HG03064 (cell line): Measurements from ENCODE around the gene PTPRN2.
"Not testable (repeated sequence)": the region's sequence is repeated elsewhere in the genome, so short reads cannot be mapped to it uniquely, and the experiment has no call there.

Source experiments
- ATAC-seq: cut with Tn5 transposase; IDR thresholded peaks from one replicate; pipeline ENCODE4 v1.9.1; 2021; ENCODE audit warnings: low read depth; ENCODE audit not compliant: unreplicated experiment

The PTPRN2 gene

GRCh38 chr7:158361326-158361946 is 226.2 kb downstream of the PTPRN2 start:
- ATAC-seq = no peak

DNA sequence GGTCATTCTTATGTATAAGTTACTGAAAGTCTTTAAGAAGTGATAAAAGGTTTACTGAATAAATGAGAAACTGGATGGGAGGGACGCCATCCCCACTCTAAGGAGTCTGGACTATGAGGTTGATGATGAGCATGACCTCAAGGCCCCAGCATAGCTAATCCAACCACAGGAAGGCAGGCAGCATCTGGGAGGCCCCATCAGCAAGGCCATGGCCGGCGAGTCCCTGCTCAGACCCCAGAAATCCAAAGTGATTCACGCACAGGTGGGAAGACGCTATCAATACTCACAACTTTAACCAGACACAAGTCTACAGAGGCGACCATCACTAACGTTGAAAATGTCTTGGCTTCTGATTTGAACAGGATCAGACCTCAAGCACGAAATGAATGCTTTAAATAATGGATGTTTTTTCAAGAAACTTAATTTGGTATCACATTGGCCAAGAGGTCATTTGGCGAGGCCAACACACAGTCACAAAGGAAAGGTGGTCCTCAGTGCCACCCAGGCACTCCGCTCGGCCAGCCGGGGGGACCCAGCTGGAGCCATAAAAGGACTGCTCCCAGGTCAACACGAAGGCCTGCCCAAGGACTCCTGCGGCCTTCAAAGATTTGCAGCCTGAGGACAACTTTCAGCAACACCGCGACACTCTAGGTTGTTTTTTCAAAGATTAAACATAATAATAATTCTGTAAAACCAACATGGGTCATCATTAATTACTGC is 228.5 kb downstream of the PTPRN2 start:
- no peak for ATAC-seq

DNA sequence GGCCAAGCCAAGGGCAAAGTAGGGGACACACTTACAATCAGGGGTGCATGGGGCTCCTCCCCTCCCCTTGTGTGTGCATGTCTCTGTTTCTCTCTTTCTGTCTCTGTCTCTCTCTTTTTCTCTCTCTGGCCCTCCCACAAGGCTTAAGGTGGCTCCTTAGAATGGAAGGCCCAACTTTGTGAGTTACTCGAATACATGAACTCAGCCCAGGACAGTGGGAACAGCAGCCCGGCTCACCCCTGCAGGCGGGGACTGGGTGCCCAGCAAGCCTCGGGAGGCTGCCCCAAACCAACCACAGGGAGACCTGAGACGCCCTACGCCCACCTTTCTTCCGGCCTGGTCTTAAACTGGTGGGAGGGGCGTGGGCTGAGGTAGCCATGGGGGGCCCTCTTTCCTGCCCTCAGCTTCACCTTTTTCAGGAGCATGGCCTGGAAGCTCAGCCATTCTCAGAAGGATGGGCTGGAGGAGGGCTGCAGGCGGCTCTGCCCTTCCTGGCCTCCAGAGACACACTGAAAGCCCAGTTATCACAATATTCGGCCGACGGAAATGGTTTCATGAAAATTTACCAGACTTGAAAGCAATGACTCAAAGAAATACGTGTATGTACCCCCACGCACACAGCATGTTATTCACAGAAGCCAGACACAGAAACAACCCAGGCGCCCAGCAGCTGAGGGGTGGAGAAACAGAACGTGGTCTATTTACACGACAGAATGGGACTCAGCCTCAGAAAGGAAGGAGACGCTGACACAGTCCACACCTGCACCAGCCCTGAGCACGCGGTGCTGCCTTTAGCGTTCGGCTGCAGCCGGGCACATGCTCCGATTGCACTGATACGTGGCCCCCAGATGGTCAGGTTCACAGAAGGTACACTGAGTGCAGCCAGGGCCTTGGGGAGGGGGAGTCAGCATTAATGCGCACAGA is 229.5 kb downstream of the PTPRN2 start:
- ATAC-seq = no peak

DNA sequence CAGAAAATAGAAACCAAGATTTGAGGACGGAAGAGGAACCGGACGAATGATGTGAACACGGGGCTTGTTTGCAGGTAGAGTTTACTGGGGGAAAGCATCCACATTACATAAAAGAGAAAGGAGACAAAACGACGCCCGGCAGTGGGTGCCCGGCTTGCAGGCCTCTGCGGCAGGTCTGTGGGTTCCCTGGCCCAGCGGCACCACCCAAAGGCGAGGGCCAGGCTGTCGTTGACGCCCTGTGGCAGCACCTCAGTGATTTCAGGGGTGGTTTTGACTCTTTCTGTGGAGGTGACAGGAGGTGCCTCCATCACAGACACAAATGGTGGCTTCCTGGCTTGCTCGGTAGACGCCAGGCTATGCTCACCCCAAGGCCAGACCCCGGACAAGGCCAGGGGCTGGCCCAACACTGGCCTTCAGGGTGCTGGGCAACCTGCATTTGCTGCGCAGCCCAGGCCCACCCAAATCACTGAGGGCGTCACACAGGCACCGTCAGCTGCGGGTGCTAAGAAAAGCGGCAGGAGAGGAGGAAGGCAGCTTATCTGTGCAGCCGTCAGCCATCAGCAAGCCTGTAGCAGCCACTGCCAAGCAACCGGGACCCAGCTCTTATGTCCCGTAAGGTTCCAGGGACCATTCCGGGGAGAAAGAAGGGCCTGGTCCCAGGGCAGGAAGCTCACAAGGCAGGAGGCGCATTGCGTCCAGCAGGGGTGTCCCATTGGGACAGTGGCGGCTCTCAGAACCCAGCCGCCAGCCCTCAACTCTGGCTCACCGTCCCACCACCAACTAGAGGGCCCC is 230.3 kb downstream of the PTPRN2 start:
- ATAC-seq = no peak

GRCh38 chr7:158356454-158356853 is 231.2 kb downstream of the PTPRN2 start:
- no peak for ATAC-seq

GRCh38 chr7:158355456-158356065 is 232.1 kb downstream of the PTPRN2 start:
- no peak for ATAC-seq

DNA sequence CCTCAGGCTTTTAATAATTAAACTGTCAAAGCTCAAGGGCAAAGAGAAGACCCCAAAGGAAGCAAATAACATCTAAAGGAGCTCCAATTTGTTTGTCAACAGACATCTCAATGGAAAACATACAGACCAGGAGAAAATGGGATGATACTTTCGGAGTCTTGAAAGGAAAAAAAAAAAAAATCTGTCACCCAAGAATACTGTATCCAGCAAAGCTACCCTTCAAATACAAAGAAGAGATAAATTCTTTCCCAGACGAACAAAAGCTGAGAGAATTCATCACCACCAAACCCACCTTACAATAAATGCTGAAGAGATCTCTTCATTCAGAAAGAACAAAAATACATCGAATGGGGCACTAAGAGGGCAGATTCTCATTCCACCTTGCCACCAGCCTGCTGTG is 232.8 kb downstream of the PTPRN2 start:
- ATAC-seq = no peak

DNA sequence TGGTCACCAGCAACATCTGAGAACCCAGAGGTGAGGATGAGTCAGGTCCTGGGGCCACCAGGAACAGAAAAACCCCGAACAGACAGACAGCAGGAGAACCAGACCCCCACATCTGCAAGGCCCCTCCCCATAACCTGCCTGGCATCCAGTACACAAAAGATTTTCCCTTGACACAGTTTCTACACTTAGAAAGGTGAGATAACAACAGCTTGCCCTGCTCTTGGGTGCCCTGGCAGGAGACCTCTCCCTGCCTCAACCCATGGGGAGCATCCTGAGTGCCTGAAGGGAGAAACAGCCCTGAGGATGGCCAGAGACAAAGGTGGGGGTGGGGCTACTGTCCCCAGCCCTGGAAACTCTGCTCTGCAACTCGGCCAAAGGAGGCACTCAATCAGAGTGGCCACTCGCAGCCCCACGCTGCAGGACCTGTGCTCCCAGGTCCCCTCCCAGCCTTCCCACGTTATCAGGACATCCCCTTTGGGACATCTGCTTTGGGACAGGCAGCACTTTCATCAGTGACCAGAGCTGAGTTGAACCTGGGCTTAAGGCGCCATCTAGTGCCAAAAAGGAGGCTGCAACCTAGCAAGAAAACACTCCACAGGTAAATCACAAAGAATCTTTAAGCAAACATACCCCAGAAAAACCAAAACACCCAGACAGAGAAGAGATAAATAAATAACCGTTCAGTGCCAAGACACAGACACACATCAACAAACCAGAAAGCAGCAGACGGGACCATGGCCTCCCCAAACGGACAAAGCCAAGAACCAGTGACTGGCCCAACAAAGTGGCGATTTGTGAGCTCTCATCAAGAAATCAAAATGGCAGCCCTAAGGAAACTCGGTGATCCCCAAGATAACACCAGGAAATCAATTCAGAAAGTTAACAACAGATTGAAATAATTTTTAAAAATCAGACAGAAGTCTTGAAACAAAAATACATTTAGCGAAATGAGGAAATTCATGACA is 233.7 kb downstream of the PTPRN2 start:
- no peak for ATAC-seq

DNA sequence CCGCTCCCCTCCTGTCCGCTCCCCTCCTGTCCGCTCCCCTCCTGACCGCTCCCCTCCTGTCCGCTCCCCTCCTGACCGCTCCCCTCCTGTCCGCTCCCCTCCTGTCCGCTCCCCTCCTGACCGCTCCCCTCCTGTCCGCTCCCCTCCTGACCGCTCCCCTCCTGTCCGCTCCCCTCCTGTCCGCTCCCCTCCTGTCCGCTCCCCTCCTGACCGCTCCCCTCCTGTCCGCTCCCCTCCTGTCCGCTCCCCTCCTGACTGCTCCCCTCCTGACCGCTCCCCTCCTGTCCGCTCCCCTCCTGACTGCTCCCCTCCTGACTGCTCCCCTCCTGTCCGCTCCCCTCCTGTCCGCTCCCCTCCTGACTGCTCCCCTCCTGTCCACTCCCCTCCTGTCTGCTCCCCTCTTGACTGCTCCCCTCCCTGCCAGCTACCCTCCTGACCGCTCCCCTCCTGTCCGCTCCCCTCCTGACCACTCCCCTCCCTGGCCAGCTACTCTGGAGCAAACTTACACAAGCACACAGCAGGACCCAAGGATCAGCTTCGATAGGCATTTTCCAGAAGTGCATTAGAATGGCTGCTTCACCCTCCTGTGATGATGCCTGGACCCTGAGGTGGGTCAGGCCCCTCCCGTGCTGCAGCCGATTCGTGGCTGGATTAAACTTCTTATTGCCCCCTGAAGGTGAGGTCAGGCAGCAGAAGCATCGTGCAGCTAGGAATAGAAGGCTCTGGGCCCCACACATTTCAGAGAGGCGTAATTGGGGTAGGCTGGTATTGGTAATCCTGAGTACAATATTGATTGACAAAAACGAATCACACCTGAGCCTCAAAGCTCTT is 235.5 kb downstream of the PTPRN2 start:
- not testable (repeated sequence) for ATAC-seq

DNA sequence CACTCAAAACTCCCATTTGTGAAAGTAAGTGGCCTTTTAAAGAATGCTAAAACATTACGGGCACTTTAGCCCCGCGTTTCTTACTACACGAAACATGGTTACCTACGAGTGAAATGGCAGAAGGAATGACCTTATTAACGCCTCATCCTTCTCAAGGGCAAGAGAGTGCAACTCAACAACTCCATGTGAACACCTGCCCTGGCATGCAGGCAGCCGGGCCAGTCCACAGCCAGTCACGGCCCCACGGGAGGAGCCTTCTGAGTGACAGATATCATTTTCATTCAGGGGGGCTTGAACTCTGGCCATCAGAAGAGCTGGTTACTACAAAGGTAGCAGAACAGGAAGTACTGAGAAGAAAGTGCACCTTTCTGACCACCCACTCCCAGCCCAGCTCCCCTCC is 236.1 kb downstream of the PTPRN2 start:
- ATAC-seq = no peak

GRCh38 chr7:158351051-158351450 is 236.6 kb downstream of the PTPRN2 start:
- ATAC-seq = no peak

- ATAC-seq = no peak
Observed at GRCh38 chr7:158350166-158350900, 237.3 kb downstream of the PTPRN2 start.

- no peak for ATAC-seq
Observed at GRCh38 chr7:158348446-158348845, 239.2 kb downstream of the PTPRN2 start.

DNA sequence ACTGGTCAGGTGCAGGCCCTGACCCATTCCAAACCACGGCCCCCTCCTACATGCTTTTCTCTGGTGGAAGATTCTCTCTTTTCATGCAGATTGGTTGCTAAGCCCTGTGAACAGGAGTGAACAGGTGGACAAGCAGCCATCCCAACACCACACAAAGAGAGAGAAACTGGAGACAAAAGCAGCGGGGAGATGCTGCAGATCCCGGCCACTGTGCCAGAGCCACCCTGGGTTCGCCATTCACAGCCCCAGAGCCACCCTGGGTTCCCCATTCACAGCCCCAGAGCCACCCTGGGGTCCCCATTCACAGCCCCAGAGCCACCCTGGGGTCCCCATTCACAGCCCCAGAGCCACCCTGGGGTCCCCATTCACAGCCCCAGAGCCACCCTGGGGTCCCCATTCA is 239.6 kb downstream of the PTPRN2 start:
- not testable (repeated sequence) for ATAC-seq

- no peak for ATAC-seq
Observed at GRCh38 chr7:158345731-158346130, 241.9 kb downstream of the PTPRN2 start.

- no peak for ATAC-seq
Observed at GRCh38 chr7:158344706-158345300, 242.8 kb downstream of the PTPRN2 start.

DNA sequence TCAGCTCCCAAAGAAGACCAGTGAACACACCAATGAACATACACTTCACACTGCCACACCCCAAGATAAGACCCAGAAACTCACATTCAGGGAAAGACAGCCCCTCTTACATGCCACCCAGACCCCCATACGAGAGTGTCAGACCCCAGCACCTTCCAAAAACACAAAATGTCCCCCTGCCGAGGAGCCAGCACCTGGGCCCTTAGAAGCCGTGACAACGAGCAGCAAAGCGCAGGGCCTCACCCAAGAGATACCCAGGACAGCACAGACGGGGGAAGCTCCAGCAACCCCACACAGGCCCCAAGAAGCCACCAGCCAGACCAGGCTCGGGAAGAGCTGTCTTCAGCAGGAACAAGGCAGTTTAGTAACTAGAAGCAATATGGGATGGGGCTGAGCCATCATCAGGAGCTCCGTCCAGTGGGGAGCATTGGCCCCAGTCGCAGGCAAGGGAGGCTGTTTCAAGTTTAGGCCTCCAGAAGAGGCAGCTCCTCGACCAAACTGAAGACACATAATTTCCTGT is 243.6 kb downstream of the PTPRN2 start:
- ATAC-seq = no peak
